Mucosa of rectum (tissue), 2 donors: Measurements from ENCODE around the gene IFNGR2.
A peak's percentile ranks its signal among the peaks of the same experiment; 100 is the strongest.
"Not testable (repeated sequence)": the region's sequence is repeated elsewhere in the genome, so short reads cannot be mapped to it uniquely, and the experiment has no call there.

Experiments used
- H3K27ac ChIP-seq, 2 donors: one replicate each; pipeline ENCODE4 v1.7.0; 2013; ENCODE audit warnings: inconsistent platforms in 2 of 2, low read depth in 2 of 2, low read length in 2 of 2
- H3K27me3 ChIP-seq, 2 donors: one replicate each; pipeline ENCODE4 v1.7.0; 2013; ENCODE audit warnings: low read length in 2 of 2; ENCODE audit not compliant: control insufficient read depth in 2 of 2, insufficient read depth in 2 of 2
- H3K36me3 ChIP-seq, 2 donors: one replicate each; pipeline ENCODE4 v1.7.0; 2013; ENCODE audit warnings: low read length in 2 of 2; ENCODE audit not compliant: control insufficient read depth in 2 of 2, insufficient read depth in 2 of 2
- H3K4me1 ChIP-seq, 2 donors: one replicate each; pipeline ENCODE4 v1.7.0; 2013; ENCODE audit warnings: low read length in 2 of 2, mild to moderate bottlenecking in 1 of 2; ENCODE audit not compliant: control insufficient read depth in 2 of 2, insufficient read depth in 2 of 2
- H3K4me3 ChIP-seq, 2 donors: one replicate each; pipeline ENCODE4 v1.7.0; 2013; ENCODE audit warnings: low read length in 2 of 2
- H3K9ac ChIP-seq, 2 donors: one replicate each; pipeline ENCODE4 v1.7.0; 2013; ENCODE audit warnings: low read length in 2 of 2, low read depth in 1 of 2, mild to moderate bottlenecking in 1 of 2
- H3K9me3 ChIP-seq, 2 donors: one replicate each; pipeline ENCODE4 v1.7.0; 2013; ENCODE audit warnings: low read length in 2 of 2; ENCODE audit not compliant: control insufficient read depth in 2 of 2
- donor health status: healthy.
- donor health status: Normal muscosa, but diverticular disease.

The IFNGR2 gene

DNA sequence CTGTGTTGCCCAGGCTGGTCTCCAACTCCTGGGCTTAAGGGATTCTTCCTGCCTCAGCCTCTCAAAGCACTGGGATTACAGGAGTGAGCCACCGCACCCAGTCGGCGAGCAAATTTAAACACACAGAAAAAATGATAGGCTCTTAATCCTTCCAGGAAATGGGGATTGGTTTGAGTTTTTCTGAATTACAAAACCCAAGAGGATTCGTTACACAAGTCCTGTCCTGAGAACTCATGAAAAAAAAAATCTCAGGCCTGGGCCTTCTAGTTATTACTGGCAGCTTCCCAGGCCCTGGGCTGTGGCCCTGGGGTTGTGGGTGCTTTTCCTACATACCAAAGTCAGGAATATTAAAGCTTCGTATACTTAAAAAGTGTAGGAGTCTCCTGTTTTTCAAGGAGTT lies 6.3 kb upstream of the IFNGR2 start:
- no peaks in the 10 kb centered on the region for H3K9me3 ChIP-seq
- no peak overlapping the region for H3K4me3 ChIP-seq
- H3K36me3 ChIP-seq: no peaks in the 10 kb centered on the region
- H3K27ac ChIP-seq: no peak overlapping the region
- no peaks in the 10 kb centered on the region for H3K27me3 ChIP-seq
- H3K9ac ChIP-seq: no peak overlapping the region
- peaks cover 0 to 2% of the 10 kb centered on the region in 2 donors for H3K4me1 ChIP-seq

DNA sequence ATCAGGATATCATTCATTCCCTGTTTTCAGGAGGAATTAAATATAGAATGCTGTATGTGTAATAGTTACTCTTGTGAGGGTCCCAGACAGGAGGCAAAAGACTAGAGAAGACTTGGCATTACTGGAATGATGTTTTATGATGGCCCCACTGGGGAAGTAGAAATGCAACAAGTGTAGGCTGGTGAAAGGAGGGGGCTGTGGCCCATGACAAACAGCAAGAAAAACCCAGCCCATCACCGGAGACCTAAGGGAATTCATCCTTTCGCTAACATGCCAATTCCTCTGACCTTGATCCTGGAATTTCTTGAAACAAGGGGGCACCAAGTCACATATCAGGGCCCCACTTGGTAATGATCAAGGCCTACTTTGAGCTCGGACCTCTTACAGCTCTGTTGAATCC lies 5.5 kb upstream of the IFNGR2 start:
- no peaks in the 10 kb centered on the region for H3K36me3 ChIP-seq
- H3K27me3 ChIP-seq: no peaks in the 10 kb centered on the region
- no peak overlapping the region for H3K9ac ChIP-seq
- H3K4me3 ChIP-seq: no peak overlapping the region
- H3K27ac ChIP-seq: no peak overlapping the region
- no peaks in the 10 kb centered on the region for H3K9me3 ChIP-seq
- H3K4me1 ChIP-seq: peaks cover 0 to 2% of the 10 kb centered on the region in 2 donors

DNA sequence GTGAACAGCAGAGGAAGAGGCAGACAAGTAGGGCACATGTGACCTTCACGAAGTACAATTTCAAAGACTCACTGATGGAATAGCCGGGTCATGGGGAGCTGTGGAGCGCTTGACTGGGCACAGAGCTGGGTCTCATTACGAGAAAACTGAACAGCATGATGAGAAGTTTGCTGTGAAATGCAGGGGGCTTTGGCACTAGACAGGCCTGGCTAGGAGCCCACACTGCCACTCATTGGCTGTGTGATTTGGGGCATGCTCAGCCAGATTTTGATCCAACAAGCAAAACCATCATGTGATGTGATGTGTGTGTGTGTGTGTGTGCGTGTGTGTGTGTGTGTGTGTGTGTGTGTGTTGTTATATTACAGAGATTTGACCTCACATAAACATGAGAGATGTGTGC lies 4.9 kb upstream of the IFNGR2 start:
- no peaks in the 10 kb centered on the region for H3K9me3 ChIP-seq
- H3K27ac ChIP-seq: no peak overlapping the region
- H3K4me1 ChIP-seq: no peaks in the 10 kb centered on the region
- H3K36me3 ChIP-seq: no peaks in the 10 kb centered on the region
- H3K27me3 ChIP-seq: no peaks in the 10 kb centered on the region
- no peak overlapping the region for H3K9ac ChIP-seq
- H3K4me3 ChIP-seq: no peak overlapping the region

DNA sequence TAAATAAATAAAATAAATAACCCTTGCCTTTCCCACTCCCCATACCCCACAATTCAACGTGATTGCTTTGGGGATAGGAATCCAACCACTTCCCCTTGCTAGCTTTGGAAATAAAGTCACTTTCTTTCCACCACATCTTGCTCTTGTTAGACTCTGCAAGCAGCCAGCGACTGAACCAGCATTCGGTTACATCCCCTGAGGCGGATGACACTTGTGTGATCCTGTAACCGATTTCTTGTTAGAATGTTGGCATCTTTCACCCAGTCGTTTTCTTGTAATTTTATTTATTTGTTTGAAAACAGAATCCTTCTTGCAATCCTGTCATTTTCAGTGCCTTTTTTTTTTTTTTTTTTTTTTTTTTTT lies 1.6 kb upstream of the IFNGR2 start:
- Histone ChIP-seq H3K4me3 (no peak overlapping the region), H3K9me3 (no peaks in the 10 kb centered on the region), H3K27ac (no peak overlapping the region), H3K27me3 (no peaks in the 10 kb centered on the region), H3K9ac (no peak overlapping the region), H3K4me1 (peaks cover 18 to 20% of the 10 kb centered on the region in 2 donors), H3K36me3 (no peaks in the 10 kb centered on the region)

DNA sequence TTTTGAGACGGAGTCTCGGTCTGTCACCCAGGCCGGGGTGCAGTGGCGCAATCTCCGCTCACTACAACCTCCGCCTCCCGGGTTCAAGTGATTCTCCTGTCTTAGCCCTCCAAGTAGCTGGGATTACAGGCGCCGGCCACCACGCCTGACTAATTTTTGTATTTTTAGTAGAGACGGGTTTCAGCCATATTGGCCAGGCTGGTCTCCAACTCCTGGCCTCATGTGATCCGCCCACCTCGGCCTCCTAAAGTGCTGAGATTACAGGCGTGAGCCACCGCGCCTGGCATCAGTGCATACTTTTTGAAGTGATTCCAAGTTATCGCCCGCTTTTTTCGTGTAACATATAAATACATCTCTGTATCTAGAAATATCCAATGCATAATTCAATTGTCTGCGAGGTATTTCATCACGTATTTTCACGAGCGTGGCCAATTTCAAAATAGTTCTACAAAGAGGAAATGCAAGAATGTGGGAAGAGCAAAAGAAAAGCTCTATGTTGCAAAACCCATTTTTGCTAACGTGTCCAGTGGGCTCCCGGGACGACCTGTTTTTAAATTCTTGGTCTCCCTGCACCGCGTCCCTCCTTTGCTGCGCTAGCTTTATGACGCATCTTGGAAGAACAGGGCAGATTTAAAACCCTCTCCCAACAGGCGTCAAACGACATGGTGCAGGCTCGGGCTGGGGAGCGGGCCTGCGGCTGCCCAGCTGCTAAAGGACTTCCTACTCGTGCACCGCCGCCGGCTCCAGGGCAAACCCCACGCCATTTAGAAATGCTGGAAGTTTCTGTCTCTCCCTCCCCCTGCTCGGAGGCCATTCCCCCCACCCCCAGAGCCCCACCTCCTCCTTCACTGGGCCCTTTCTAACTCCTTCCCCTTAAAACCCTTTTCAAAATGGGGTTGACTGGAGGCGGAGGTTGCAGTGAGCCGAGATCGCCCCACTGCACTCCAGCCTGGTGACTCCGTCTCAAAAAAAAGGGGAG lies 923 bp upstream of the IFNGR2 start:
- Histone ChIP-seq H3K27me3 (no peaks in the 10 kb centered on the region), H3K4me3 (peak overlapping the region in 1 of 2 donors; percentile 44), H3K9me3 (no peaks in the 10 kb centered on the region), H3K36me3 (no peaks in the 10 kb centered on the region), H3K27ac (peak overlapping the region; percentile 94), H3K9ac (no peak overlapping the region), H3K4me1 (peaks cover 18 to 20% of the 10 kb centered on the region in 2 donors)

DNA sequence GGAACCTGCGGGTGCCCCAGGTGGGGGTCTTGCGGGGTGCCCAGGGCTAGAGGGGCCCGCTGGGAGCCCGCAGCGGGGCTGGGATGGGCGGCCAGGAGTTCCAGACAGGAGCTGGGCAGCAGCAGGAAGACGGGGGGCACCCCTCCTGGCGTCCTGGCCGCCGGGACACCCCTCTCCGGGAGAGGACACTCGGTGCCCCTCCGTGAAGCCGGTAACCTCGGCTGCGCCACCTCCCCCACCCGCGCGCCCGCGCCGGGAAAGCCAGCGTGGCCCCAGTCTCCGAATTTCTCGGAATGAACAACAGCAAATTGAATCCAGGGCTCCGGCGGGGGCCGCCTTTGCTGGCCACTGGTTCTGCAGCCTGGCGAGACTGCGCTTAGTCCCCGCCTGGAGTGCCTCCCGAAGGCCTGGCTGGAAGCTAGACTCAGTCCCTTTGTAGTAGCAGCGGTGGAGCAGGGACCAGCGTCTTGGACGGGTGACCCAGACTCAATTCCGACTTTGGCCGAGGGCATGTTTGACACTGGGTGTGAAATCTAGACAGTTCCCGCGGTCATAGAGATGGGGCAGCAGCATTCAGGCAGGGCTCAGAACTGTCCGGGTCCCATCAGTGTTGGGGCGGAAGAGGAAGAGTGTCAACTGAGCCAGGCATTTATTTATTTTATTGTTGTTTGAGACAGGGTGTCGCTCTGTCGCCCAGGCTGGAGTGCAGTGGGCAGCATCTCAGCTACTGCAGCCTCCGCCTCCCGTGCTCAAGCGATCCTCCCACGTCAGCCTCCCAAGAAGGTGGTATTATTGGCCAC lies 773 bp downstream of the IFNGR2 start:
- Histone ChIP-seq H3K27ac (peak overlapping the region; percentile 94), H3K36me3 (no peaks in the 10 kb centered on the region), H3K9ac (peak overlapping the region; percentile 88 to 90), H3K4me1 (peaks cover 18 to 20% of the 10 kb centered on the region in 2 donors), H3K9me3 (no peaks in the 10 kb centered on the region), H3K27me3 (no peaks in the 10 kb centered on the region), H3K4me3 (peak overlapping the region; percentile 87 to 90)

DNA sequence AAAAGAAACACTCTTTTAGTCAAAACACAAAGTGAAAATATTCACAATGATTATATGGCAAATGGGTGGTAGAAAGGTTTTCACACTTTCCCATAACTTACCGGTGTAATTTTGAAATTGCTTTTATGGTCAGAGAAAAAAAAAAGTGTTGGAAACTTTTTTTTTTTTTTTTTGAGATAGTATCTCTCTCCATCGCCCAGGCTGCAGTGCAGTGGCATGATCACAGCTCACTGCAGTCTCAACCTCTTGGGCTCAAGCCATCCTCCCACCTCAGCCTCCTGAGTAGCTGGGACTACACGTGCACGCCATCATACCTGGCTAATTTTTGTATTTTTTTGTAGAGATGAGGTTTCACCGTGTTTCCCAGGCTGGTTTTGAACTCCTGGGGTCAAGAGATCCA lies 3.3 kb downstream of the IFNGR2 start:
- Histone ChIP-seq H3K36me3 (peaks cover 0 to 5% of the 10 kb centered on the region in 2 donors), H3K27me3 (no peaks in the 10 kb centered on the region), H3K27ac (no peak overlapping the region), H3K4me3 (no peak overlapping the region), H3K9ac (no peak overlapping the region), H3K4me1 (peaks cover 22 to 23% of the 10 kb centered on the region in 2 donors), H3K9me3 (no peaks in the 10 kb centered on the region)

DNA sequence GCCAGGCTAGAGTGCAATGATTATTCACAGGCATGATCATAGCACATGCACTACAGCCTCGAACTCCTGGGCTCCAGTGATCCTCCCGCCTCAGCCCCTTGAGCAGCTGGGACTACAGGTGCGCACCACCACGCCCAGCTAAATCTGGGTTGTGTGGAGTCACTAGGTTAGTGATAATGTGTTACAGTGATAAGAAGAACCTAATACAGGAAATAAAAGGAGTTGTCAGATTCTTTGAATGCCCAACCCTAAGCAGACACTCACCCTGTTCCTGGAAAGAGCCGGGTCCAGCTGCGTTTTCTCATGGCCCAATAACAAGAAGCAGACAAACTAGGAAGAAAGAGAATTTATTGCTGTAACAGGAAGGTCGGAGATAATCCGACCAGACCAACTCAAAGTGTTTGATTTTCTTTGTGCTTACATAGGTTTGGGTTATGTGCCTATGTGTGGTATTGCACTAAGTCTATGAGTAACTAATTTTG lies 8.8 kb downstream of the IFNGR2 start:
- H3K4me1 ChIP-seq: peaks cover 19% of the 10 kb centered on the region in 2 donors
- no peaks in the 10 kb centered on the region for H3K27me3 ChIP-seq
- H3K4me3 ChIP-seq: no peak overlapping the region
- no peaks in the 10 kb centered on the region for H3K9me3 ChIP-seq
- H3K27ac ChIP-seq: peak overlapping the region; percentile 81 to 83
- peaks cover 7 to 10% of the 10 kb centered on the region in 2 donors for H3K36me3 ChIP-seq
- H3K9ac ChIP-seq: peak overlapping the region in 1 of 2 donors; percentile 26

DNA sequence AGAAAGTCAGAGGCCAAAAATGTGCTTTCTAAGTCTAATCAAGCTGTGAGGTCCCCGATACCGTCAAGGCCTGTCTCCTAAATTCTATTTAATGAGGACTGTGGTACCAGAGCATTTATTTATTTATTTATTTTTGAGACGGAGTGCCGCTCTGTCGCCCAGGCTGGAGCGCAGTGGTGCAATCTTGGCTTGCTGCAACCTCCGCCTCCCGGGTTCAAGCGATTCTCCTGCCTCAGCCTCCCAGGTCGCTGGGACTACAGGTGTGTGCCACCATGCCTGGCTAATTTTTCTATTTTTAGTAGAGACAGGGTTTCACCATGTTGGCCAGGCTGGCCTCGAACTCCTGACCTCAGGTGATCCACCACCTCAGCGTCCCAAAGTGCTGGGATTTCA lies 9.2 kb downstream of the IFNGR2 start:
- Histone ChIP-seq H3K4me1 (peaks cover 19% of the 10 kb centered on the region in 2 donors), H3K27ac (peak overlapping the region; percentile 81 to 83), H3K9ac (peak overlapping the region in 1 of 2 donors; percentile 26)
- not testable (repeated sequence) for H3K27me3 ChIP-seq, H3K9me3 ChIP-seq, H3K4me3 ChIP-seq, H3K36me3 ChIP-seq
